Activated T-helper 1 cell treated with Interleukin-2 at 50 U/mL for 16 hours (primary cell): ENCODE data around the gene ACSM6.
A peak's percentile ranks its signal among the peaks of the same experiment; 100 is the strongest.
"Not testable (repeated sequence)": the region's sequence is repeated elsewhere in the genome, so short reads cannot be mapped to it uniquely, and the experiment has no call there.

ENCODE experiments used
- DNase-seq: peaks from one replicate; pipeline ENCODE4 v3.0.0-alpha.2; 2020; ENCODE audit warnings: low read depth

Gene ACSM6

GRCh38 chr10:95217476-95217875, 23.4 kb downstream of the ACSM6 start:
- DNase-seq, result no peak

- no peak for DNase-seq
Observed at GRCh38 chr10:95220539-95220938, 26.5 kb downstream of the ACSM6 start.

GRCh38 chr10:95221124-95221523, 27.1 kb downstream of the ACSM6 start:
- DNase-seq, result no peak

GRCh38 chr10:95225136-95225535, 31.1 kb downstream of the ACSM6 start:
- DNase-seq, result no peak

GRCh38 chr10:95228934-95229723, 35.1 kb downstream of the ACSM6 start:
- not testable (repeated sequence) for DNase-seq

- DNase-seq, result no peak
Observed at GRCh38 chr10:95229724-95230627, 35.9 kb downstream of the ACSM6 start.

GRCh38 chr10:95230677-95231586, 36.9 kb downstream of the ACSM6 start:
- peak; percentile 11 for DNase-seq

- DNase-seq, result no peak
Observed at GRCh38 chr10:95233377-95234034, 39.5 kb downstream of the ACSM6 start.

- no peak for DNase-seq
Observed at GRCh38 chr10:95234951-95235350, 40.9 kb downstream of the ACSM6 start.

- DNase-seq, result no peak
Observed at GRCh38 chr10:95235676-95236067, 41.6 kb downstream of the ACSM6 start.

GRCh38 chr10:95236068-95236903, 42.2 kb downstream of the ACSM6 start:
- DNase-seq, result no peak

GRCh38 chr10:95237376-95238170, 43.5 kb downstream of the ACSM6 start:
- no peak for DNase-seq

GRCh38 chr10:95240096-95240495, 46.1 kb downstream of the ACSM6 start:
- DNase-seq, result not testable (repeated sequence)

- DNase-seq, result no peak
Observed at GRCh38 chr10:95240811-95241210, 46.8 kb downstream of the ACSM6 start.

- DNase-seq, result no peak
Observed at GRCh38 chr10:95241533-95241932, 47.5 kb downstream of the ACSM6 start.

GRCh38 chr10:95242581-95243317, 48.7 kb downstream of the ACSM6 start:
- DNase-seq, result no peak

- DNase-seq, result no peak
Observed at GRCh38 chr10:95243318-95243617, 49.2 kb downstream of the ACSM6 start.

- no peak for DNase-seq
Observed at GRCh38 chr10:95244152-95244551, 50.1 kb downstream of the ACSM6 start.

GRCh38 chr10:95245425-95246055, 51.5 kb downstream of the ACSM6 start:
- no peak for DNase-seq
